Neural cell (in vitro differentiated cells): ENCODE measurements around the gene DNAH6. TPM values are rescaled to one million over a fixed set of nuclear protein-coding genes. Genes with fewer than 3 reads are reported as not detected.

Source experiments
- H2AFZ ChIP-seq: fragments of 200-600, 300-800 bp; sonication (generic), shearing (Covaris generic); 2 replicates; pipeline ENCODE4 v1.6.0; 2014; ENCODE audit warnings: low read depth, mild to moderate bottlenecking, antibody characterized with exemption, low read length, moderate library complexity
- H3F3A ChIP-seq: fragments of 200-600 bp; shearing (Covaris generic); 2 replicates; pipeline ENCODE4 v1.6.1; 2016; ENCODE audit warnings: mild to moderate bottlenecking, moderate library complexity, mixed read lengths, antibody characterized with exemption, low read length; ENCODE audit not compliant: insufficient read depth, poor library complexity, severe bottlenecking
- H3K27ac ChIP-seq: fragments of 200-600, 300-800 bp; sonication (generic), shearing (Covaris generic); 2 replicates; pipeline ENCODE4 v1.5.1; 2014; ENCODE audit warnings: mild to moderate bottlenecking, low read length, moderate library complexity
- H3K27me3 ChIP-seq: fragments of 300-800, 200-600 bp; sonication (generic), shearing (Covaris generic); 2 replicates; pipeline ENCODE4 v1.6.0; 2014; ENCODE audit warnings: mild to moderate bottlenecking, low read depth, low read length, moderate library complexity; ENCODE audit not compliant: insufficient read depth
- H3K36me3 ChIP-seq: fragments of 300-800, 200-600 bp; sonication (generic), shearing (Covaris generic); 2 replicates; pipeline ENCODE4 v1.5.1; 2014; ENCODE audit warnings: mild to moderate bottlenecking, antibody characterized with exemption, low read length, moderate library complexity; ENCODE audit not compliant: insufficient read depth
- H3K4me2 ChIP-seq: fragments of 300-800, 200-600 bp; sonication (generic), shearing (Covaris generic); 2 replicates; pipeline ENCODE4 v1.6.0; 2014; ENCODE audit warnings: mild to moderate bottlenecking, low read length
- H3K4me3 ChIP-seq: fragments of 300-800, 200-600 bp; sonication (generic), shearing (Covaris generic); 2 replicates; pipeline ENCODE4 v1.5.1; 2014; ENCODE audit warnings: mild to moderate bottlenecking, low read length, moderate library complexity
- H3K79me2 ChIP-seq: fragments of 200-600 bp; shearing (Covaris generic); replicated peaks from 2 replicates; pipeline ENCODE4 v1.6.0; 2014; ENCODE audit warnings: mild to moderate bottlenecking, low read length, moderate library complexity; ENCODE audit not compliant: insufficient read depth
- H3K9ac ChIP-seq: fragments of 300-800, 200-600 bp; sonication (generic), shearing (Covaris generic); 2 replicates; pipeline ENCODE4 v1.6.1; 2016; ENCODE audit warnings: mild to moderate bottlenecking, low read length, mixed read lengths
- H3K9me2 ChIP-seq: fragments of 200-600 bp; shearing (Covaris generic); 2 replicates; pipeline ENCODE4 v1.6.1; 2016; ENCODE audit warnings: mild to moderate bottlenecking, low read length, mixed read lengths; ENCODE audit not compliant: insufficient read depth
- H3K9me3 ChIP-seq: fragments of 200-600, 300-800 bp; sonication (generic), shearing (Covaris generic); 2 replicates; pipeline ENCODE4 v1.6.1; 2016; ENCODE audit warnings: mild to moderate bottlenecking, mixed run types, low read length, moderate library complexity, mixed read lengths
- H4K20me1 ChIP-seq: fragments of 200-600 bp; shearing (Covaris generic); 2 replicates; pipeline ENCODE4 v1.6.1; 2016; ENCODE audit warnings: mild to moderate bottlenecking, mixed run types; ENCODE audit not compliant: insufficient read depth
- CTCF ChIP-seq: fragments of 450-650 bp; IDR thresholded peaks from 2 replicates; pipeline ENCODE4 v1.5.1; 2014; ENCODE audit warnings: antibody characterized with exemption, mild to moderate bottlenecking, moderate library complexity; ENCODE audit not compliant: poor library complexity, severe bottlenecking
- MXI1 ChIP-seq: fragments of 450-650 bp; conservative IDR thresholded peaks from 2 replicates; pipeline ENCODE4 v1.6.1; 2014; ENCODE audit warnings: antibody characterized with exemption, mild to moderate bottlenecking; ENCODE audit not compliant: poor library complexity, severe bottlenecking
- POLR2AphosphoS5 ChIP-seq: IDR thresholded peaks from 2 replicates; pipeline ENCODE4 v1.6.1; 2012
- RAD21 ChIP-seq: fragments of 450-650 bp; conservative IDR thresholded peaks from 2 replicates; pipeline ENCODE4 v1.6.1; 2014; ENCODE audit warnings: antibody characterized with exemption, mild to moderate bottlenecking, moderate library complexity
- REST ChIP-seq: IDR thresholded peaks from 2 replicates; pipeline ENCODE4 v1.6.1; 2012; ENCODE audit warnings: borderline replicate concordance
- SMC3 ChIP-seq: fragments of 450-650 bp; conservative IDR thresholded peaks from 2 replicates; pipeline ENCODE4 v1.6.1; 2014; ENCODE audit warnings: antibody characterized with exemption, mild to moderate bottlenecking, moderate library complexity; ENCODE audit not compliant: poor library complexity
- polyA plus RNA-seq: library from polyadenylated mRNA; depleted of rRNA; stranded (reverse); fragments of >200 nt; gene quantifications from 2 replicates; pipeline ENCODE4 v1.2.3, GENCODE V29; 2014

Gene DNAH6
- polyA plus RNA-seq, 1 donor from 2014 or later, result 2.1 TPM

- Histone ChIP-seq H3F3A (no peaks in the 10 kb centered on the region), H3K9ac (no peak overlapping the region), H3K9me2 (no peaks in the 10 kb centered on the region), H3K4me3 (no peak overlapping the region), H3K27ac (no peak overlapping the region), H3K79me2 (no peaks in the 10 kb centered on the region), H3K36me3 (no peaks in the 10 kb centered on the region), H2AFZ (no peak overlapping the region), H4K20me1 (no peaks in the 10 kb centered on the region), H3K4me2 (no peak overlapping the region), H3K27me3 (no peaks in the 10 kb centered on the region), H3K9me3 (no peaks in the 10 kb centered on the region)
- TF ChIP-seq CTCF (peak; percentile 76), RAD21 (peak; percentile 81), SMC3 (peak; percentile 79), MXI1 (no peak)
These were observed 114.7 kb downstream of the DNAH6 start for GRCh38 chr2:84631047-84631446.

- Histone ChIP-seq H3K4me3 (no peak overlapping the region), H3K9me2 (no peaks in the 10 kb centered on the region), H3F3A (no peaks in the 10 kb centered on the region), H3K27ac (no peak overlapping the region), H4K20me1 (no peaks in the 10 kb centered on the region), H3K79me2 (no peaks in the 10 kb centered on the region), H3K9me3 (no peaks in the 10 kb centered on the region), H3K9ac (no peak overlapping the region), H3K27me3 (no peaks in the 10 kb centered on the region), H2AFZ (no peak overlapping the region), H3K36me3 (no peaks in the 10 kb centered on the region), H3K4me2 (no peak overlapping the region)
- TF ChIP-seq POLR2AphosphoS5 (no peak), RAD21 (no peak), MXI1 (no peak), CTCF (no peak), REST (no peak)
These were observed 115.7 kb downstream of the DNAH6 start for GRCh38 chr2:84631985-84632384.
